ENCODE measurements around the gene PFKFB3.

DNA sequence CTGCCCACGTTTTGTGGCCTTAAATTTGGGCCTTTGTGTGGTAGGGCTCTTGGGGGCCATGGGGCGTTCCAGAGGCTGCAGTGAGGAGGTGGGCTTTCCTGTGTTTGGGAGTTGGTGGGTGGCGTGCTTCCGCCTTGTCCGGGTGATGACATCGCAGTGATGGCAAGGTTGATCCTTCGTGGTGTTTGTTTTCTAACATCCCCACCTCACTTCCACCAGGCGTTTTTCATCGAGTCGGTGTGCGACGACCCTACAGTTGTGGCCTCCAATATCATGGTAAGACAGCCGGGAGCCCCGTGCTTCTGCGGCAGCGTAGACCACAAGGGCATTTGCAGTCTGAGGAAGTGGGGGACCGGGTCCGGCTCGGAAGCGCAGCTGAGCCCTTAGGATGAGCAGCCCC lies 14.2 kb downstream of the PFKFB3 start:
- TF ChIP-seq, protein P1, sequence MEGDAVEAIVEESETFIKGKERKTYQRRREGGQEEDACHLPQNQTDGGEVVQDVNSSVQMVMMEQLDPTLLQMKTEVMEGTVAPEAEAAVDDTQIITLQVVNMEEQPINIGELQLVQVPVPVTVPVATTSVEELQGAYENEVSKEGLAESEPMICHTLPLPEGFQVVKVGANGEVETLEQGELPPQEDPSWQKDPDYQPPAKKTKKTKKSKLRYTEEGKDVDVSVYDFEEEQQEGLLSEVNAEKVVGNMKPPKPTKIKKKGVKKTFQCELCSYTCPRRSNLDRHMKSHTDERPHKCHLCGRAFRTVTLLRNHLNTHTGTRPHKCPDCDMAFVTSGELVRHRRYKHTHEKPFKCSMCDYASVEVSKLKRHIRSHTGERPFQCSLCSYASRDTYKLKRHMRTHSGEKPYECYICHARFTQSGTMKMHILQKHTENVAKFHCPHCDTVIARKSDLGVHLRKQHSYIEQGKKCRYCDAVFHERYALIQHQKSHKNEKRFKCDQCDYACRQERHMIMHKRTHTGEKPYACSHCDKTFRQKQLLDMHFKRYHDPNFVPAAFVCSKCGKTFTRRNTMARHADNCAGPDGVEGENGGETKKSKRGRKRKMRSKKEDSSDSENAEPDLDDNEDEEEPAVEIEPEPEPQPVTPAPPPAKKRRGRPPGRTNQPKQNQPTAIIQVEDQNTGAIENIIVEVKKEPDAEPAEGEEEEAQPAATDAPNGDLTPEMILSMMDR (IDR thresholded peaks at IDR 0.05) = no peak
- TF ChIP-seq POLR2A (IDR thresholded peaks at IDR 0.05) (no peak), POLR2AphosphoS5 (IDR thresholded peaks at IDR 0.05; ENCODE audit: insufficient read depth in 1 of 2, low read depth in 1 of 2) (no peak)

Measured in vagina (tissue), 2 donors.